HepG2 (cell line): ENCODE results near the gene TP73. TPM values are rescaled to one million over a fixed set of nuclear protein-coding genes. Genes with fewer than 3 reads are reported as not detected.
A peak's percentile ranks its signal among the peaks of the same experiment; 100 is the strongest.

Experiments
- MZF1 ChIP-seq: sonication (generic); formaldehyde crosslinking; IDR thresholded peaks from 2 replicates; pipeline ENCODE4 v1.8.1; 2023; ENCODE audit warnings: mild to moderate bottlenecking, missing genetic modification reagents, borderline replicate concordance
- NCOR1 ChIP-seq: fragments of 200-600 bp; sonication (generic); IDR thresholded peaks from 2 replicates; pipeline ENCODE4 v1.7.0; 2017; ENCODE audit warnings: antibody characterized with exemption, low read length, borderline replicate concordance
- NFIB ChIP-seq: sonication (generic); formaldehyde crosslinking; IDR thresholded peaks from 2 replicates; pipeline ENCODE4 v1.9.0; 2021; ENCODE audit warnings: missing genetic modification reagents, mild to moderate bottlenecking, borderline replicate concordance
- NFYC ChIP-seq: IDR thresholded peaks from 2 replicates; pipeline ENCODE4 v1.6.1; 2016; ENCODE audit warnings: missing genetic modification reagents, missing compliant biosample characterization
- NPAS2 ChIP-seq: sonication (generic); formaldehyde crosslinking; IDR thresholded peaks from 2 replicates; pipeline ENCODE4 v1.8.0; 2022; ENCODE audit warnings: mild to moderate bottlenecking, missing genetic modification reagents, borderline replicate concordance
- NR2F2 ChIP-seq: IDR thresholded peaks from 2 replicates; pipeline ENCODE4 v1.6.1; 2012; ENCODE audit warnings: low read depth, inconsistent platforms, borderline replicate concordance
- PRMT3 ChIP-seq: sonication (generic); formaldehyde crosslinking; IDR thresholded peaks from 2 replicates; pipeline ENCODE4 v1.8.1; 2022; ENCODE audit warnings: low read depth, mild to moderate bottlenecking, moderate library complexity, missing genetic modification reagents, borderline replicate concordance
- RBFOX2 ChIP-seq: fragments of 200-400 bp; formaldehyde crosslinking; IDR thresholded peaks from 2 replicates; pipeline ENCODE4 v1.6.1; 2017; ENCODE audit warnings: low read depth, mild to moderate bottlenecking, low read length
- RCOR2 ChIP-seq: IDR thresholded peaks from 2 replicates; pipeline ENCODE4 v1.6.1; 2016; ENCODE audit warnings: missing biosample characterization, missing genetic modification reagents
- SAP130 ChIP-seq: IDR thresholded peaks from 2 replicates; pipeline ENCODE4 v1.6.1; 2016; ENCODE audit warnings: low read depth
- SMARCE1 ChIP-seq: fragments of 450-650 bp; IDR thresholded peaks from 2 replicates; pipeline ENCODE4 v1.6.1; 2017; ENCODE audit warnings: borderline replicate concordance
- SP4 ChIP-seq: sonication (generic); formaldehyde crosslinking; IDR thresholded peaks from 2 replicates; pipeline ENCODE4 v1.8.1; 2023; ENCODE audit warnings: mild to moderate bottlenecking, missing genetic modification reagents
- ZNF577 ChIP-seq: sonication (generic); formaldehyde crosslinking; IDR thresholded peaks from 2 replicates; pipeline ENCODE4 v1.4.0; 2020; ENCODE audit warnings: mild to moderate bottlenecking, low read depth, missing genetic modification reagents, borderline replicate concordance
- ZNF672 ChIP-seq: sonication (generic); formaldehyde crosslinking; IDR thresholded peaks from 2 replicates; pipeline ENCODE4 v1.8.1; 2022; ENCODE audit warnings: missing genetic modification reagents
- ZNF747 ChIP-seq: sonication (generic); formaldehyde crosslinking; IDR thresholded peaks from 2 replicates; pipeline ENCODE4 v1.8.1; 2023; ENCODE audit warnings: missing genetic modification reagents, mild to moderate bottlenecking, borderline replicate concordance
- polyA plus RNA-seq, 8 experiments: library from polyadenylated mRNA; depleted of rRNA in 3 of 8; stranded (reverse) in 7 of 8; unstranded in 1 of 8; fragments of >200 nt; fragmentation: Illumina TruSeq in 4 of 8; extraction: Trizol in 4 of 8; gene quantifications; 2 replicates each; pipeline versions ENCODE4 v1.2.1 to v1.2.3, GENCODE V29; 2011 to 2016; ENCODE audit warnings: low read depth in 4 of 8, missing spikeins in 1 of 8, mixed read lengths in 1 of 8; ENCODE audit not compliant: insufficient read depth in 1 of 8
- total RNA-seq, 5 experiments: library from RNA; depleted of rRNA; stranded (reverse); fragments of >200 nt; fragmentation: Illumina TruSeq; extraction: Trizol; gene quantifications; 2 replicates each; pipeline ENCODE4 v1.2.3, GENCODE V29; 2016; ENCODE audit warnings: low read depth in 1 of 5
- TF ChIP-seq, protein P1 (sequence below): sonication (generic); formaldehyde crosslinking; conservative IDR thresholded peaks from 2 replicates; pipeline ENCODE4 v1.4.0; 2020; ENCODE audit warnings: mild to moderate bottlenecking, missing genetic modification reagents, moderate library complexity
- TF ChIP-seq, protein P2 (sequence below): sonication (generic); formaldehyde crosslinking; IDR thresholded peaks from 2 replicates; pipeline ENCODE4 v1.4.0; 2020; ENCODE audit warnings: missing genetic modification reagents
- TF ChIP-seq, protein P3 (sequence below): sonication (generic); formaldehyde crosslinking; IDR thresholded peaks from 2 replicates; pipeline ENCODE4 v1.8.1; 2023; ENCODE audit warnings: mild to moderate bottlenecking, missing genetic modification reagents
- TF ChIP-seq, protein P4 (sequence below): sonication (generic); formaldehyde crosslinking; IDR thresholded peaks from 2 replicates; pipeline ENCODE4 v1.4.0; 2020; ENCODE audit warnings: missing genetic modification reagents

The TP73 gene
- total and polyA plus RNA-seq, 2 of the 13 experiments (the other 11 are each of a cell fraction or from before 2014, with no cell fraction given), result 0.49 to 1.1 TPM

DNA sequence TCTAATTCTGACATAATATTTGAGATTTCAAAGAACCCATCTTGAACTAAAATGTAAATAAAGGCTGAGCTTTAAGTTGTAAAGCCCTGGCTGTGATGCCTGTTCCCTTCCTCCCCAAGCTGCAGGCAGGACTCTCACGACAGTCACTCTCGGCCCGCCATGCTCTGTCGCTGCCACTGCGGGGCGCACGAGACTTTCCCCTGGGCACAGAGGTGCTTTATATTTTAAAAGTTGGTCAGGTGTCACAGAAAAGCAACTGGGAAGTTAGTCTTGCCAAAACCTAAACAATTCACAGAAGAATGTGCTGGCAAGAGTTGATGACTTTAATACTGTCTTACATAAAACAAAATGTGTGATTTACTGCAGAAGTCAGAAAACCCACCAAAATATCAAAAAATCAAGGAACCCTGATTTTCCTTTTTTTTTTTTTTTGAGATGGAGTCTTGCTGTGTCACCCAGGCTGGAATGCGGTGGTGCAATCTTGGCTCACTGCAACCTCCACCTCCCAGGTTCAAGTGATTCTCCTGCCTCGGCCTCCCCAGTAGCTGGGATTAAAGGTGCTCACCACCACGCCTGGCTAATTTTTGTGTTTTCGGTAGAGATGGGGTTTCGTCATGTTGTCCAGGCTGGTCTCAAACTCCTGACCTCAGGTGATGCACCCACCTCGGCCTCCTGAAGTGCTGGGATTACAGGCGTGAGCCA is 133.3 kb downstream of the TP73 start (continued):
- TF ChIP-seq NR2F2, result no peak
- TF ChIP-seq MZF1 (CRISPR knock-in tag), result no peak
- no peak; the same call in 1 of the 2 replicates for TF ChIP-seq NCOR1
- TF ChIP-seq SAP130, result peak; percentile 23; the same call in 1 of the 2 replicates
- TF ChIP-seq, protein P1, sequence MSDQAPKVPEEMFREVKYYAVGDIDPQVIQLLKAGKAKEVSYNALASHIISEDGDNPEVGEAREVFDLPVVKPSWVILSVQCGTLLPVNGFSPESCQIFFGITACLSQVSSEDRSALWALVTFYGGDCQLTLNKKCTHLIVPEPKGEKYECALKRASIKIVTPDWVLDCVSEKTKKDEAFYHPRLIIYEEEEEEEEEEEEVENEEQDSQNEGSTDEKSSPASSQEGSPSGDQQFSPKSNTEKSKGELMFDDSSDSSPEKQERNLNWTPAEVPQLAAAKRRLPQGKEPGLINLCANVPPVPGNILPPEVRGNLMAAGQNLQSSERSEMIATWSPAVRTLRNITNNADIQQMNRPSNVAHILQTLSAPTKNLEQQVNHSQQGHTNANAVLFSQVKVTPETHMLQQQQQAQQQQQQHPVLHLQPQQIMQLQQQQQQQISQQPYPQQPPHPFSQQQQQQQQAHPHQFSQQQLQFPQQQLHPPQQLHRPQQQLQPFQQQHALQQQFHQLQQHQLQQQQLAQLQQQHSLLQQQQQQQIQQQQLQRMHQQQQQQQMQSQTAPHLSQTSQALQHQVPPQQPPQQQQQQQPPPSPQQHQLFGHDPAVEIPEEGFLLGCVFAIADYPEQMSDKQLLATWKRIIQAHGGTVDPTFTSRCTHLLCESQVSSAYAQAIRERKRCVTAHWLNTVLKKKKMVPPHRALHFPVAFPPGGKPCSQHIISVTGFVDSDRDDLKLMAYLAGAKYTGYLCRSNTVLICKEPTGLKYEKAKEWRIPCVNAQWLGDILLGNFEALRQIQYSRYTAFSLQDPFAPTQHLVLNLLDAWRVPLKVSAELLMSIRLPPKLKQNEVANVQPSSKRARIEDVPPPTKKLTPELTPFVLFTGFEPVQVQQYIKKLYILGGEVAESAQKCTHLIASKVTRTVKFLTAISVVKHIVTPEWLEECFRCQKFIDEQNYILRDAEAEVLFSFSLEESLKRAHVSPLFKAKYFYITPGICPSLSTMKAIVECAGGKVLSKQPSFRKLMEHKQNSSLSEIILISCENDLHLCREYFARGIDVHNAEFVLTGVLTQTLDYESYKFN (CRISPR knock-in tag), result no peak; the same call in 1 of the 2 replicates
- TF ChIP-seq, protein P2, sequence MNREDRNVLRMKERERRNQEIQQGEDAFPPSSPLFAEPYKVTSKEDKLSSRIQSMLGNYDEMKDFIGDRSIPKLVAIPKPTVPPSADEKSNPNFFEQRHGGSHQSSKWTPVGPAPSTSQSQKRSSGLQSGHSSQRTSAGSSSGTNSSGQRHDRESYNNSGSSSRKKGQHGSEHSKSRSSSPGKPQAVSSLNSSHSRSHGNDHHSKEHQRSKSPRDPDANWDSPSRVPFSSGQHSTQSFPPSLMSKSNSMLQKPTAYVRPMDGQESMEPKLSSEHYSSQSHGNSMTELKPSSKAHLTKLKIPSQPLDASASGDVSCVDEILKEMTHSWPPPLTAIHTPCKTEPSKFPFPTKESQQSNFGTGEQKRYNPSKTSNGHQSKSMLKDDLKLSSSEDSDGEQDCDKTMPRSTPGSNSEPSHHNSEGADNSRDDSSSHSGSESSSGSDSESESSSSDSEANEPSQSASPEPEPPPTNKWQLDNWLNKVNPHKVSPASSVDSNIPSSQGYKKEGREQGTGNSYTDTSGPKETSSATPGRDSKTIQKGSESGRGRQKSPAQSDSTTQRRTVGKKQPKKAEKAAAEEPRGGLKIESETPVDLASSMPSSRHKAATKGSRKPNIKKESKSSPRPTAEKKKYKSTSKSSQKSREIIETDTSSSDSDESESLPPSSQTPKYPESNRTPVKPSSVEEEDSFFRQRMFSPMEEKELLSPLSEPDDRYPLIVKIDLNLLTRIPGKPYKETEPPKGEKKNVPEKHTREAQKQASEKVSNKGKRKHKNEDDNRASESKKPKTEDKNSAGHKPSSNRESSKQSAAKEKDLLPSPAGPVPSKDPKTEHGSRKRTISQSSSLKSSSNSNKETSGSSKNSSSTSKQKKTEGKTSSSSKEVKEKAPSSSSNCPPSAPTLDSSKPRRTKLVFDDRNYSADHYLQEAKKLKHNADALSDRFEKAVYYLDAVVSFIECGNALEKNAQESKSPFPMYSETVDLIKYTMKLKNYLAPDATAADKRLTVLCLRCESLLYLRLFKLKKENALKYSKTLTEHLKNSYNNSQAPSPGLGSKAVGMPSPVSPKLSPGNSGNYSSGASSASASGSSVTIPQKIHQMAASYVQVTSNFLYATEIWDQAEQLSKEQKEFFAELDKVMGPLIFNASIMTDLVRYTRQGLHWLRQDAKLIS (CRISPR knock-in tag), result no peak
- TF ChIP-seq NFYC (CRISPR knock-in tag), result no peak
- TF ChIP-seq NFIB, result no peak
- TF ChIP-seq RBFOX2, result no peak
- TF ChIP-seq ZNF577 (CRISPR knock-in tag), result no peak
- TF ChIP-seq SMARCE1, result no peak
- TF ChIP-seq, protein P3, sequence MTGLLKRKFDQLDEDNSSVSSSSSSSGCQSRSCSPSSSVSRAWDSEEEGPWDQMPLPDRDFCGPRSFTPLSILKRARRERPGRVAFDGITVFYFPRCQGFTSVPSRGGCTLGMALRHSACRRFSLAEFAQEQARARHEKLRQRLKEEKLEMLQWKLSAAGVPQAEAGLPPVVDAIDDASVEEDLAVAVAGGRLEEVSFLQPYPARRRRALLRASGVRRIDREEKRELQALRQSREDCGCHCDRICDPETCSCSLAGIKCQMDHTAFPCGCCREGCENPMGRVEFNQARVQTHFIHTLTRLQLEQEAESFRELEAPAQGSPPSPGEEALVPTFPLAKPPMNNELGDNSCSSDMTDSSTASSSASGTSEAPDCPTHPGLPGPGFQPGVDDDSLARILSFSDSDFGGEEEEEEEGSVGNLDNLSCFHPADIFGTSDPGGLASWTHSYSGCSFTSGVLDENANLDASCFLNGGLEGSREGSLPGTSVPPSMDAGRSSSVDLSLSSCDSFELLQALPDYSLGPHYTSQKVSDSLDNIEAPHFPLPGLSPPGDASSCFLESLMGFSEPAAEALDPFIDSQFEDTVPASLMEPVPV (CRISPR knock-in tag), result no peak
- TF ChIP-seq, protein P4, sequence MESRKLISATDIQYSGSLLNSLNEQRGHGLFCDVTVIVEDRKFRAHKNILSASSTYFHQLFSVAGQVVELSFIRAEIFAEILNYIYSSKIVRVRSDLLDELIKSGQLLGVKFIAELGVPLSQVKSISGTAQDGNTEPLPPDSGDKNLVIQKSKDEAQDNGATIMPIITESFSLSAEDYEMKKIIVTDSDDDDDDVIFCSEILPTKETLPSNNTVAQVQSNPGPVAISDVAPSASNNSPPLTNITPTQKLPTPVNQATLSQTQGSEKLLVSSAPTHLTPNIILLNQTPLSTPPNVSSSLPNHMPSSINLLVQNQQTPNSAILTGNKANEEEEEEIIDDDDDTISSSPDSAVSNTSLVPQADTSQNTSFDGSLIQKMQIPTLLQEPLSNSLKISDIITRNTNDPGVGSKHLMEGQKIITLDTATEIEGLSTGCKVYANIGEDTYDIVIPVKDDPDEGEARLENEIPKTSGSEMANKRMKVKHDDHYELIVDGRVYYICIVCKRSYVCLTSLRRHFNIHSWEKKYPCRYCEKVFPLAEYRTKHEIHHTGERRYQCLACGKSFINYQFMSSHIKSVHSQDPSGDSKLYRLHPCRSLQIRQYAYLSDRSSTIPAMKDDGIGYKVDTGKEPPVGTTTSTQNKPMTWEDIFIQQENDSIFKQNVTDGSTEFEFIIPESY (CRISPR knock-in tag), result no peak
- TF ChIP-seq ZNF747 (CRISPR knock-in tag), result no peak
- TF ChIP-seq PRMT3 (CRISPR knock-in tag), result no peak
- TF ChIP-seq SP4 (CRISPR knock-in tag), result no peak
- TF ChIP-seq NPAS2 (CRISPR knock-in tag), result no peak
- no peak for TF ChIP-seq ZNF672 (CRISPR knock-in tag)
- 0 out of 2 replicates have a peak, but pooled peaks have one; percentile 15 for TF ChIP-seq RCOR2
